HEK293 (cell line): Measurements from ENCODE around the gene TRPM2.
A peak's percentile ranks its signal among the peaks of the same experiment; 100 is the strongest.

Experiments
- CTCF ChIA-PET: fragments of 350-600 bp; formaldehyde crosslinking; extraction: SDS; loops from one replicate; lab custom pipeline; 2021; ENCODE audit warnings: antibody characterized with exemption; lab: Yijun Ruan, JAX
- POLR2A ChIA-PET: fragments of 300-600 bp; formaldehyde crosslinking; extraction: SDS; loops from one replicate; lab custom pipeline; 2020; ENCODE audit warnings: antibody characterized with exemption, inconsistent platforms; lab: Yijun Ruan, JAX
- H3K27ac ChIP-seq: fragments of 200-500 bp; sonication (Bioruptor generic); 2 replicates; pipeline ENCODE4 v1.5.1; 2014; ENCODE audit warnings: low read depth, low read length, control low read depth, inconsistent platforms; ENCODE audit errors: extremely low read depth
- H3K36me3 ChIP-seq, 2 experiments: fragments of 200-500 bp in 1 of 2; sonication (Bioruptor generic) in 1 of 2; 1 replicate in 1 of 2; 2 replicates in 1 of 2; pipeline ENCODE4 v1.5.1; 2014 to 2017; ENCODE audit warnings: inconsistent platforms in 2 of 2, low read length in 2 of 2; ENCODE audit not compliant: control insufficient read depth in 2 of 2, insufficient read depth in 1 of 2
- H3K4me1 ChIP-seq: fragments of 200-500 bp; sonication (Bioruptor generic); 2 replicates; pipeline ENCODE4 v1.5.1; 2014; ENCODE audit warnings: mild to moderate bottlenecking, low read length, inconsistent platforms; ENCODE audit not compliant: control insufficient read depth, insufficient read depth
- H3K4me3 ChIP-seq: 2 replicates; pipeline ENCODE4 v1.5.1; 2011; ENCODE audit warnings: low read depth, mild to moderate bottlenecking, control low read depth, low read length, moderate library complexity
- H3K9me3 ChIP-seq: fragments of 200-500 bp; sonication (Bioruptor generic); 2 replicates; pipeline ENCODE4 v1.5.1; 2014; ENCODE audit warnings: low read depth, low read length, inconsistent platforms; ENCODE audit not compliant: control insufficient read depth, insufficient read depth
- EGR2 ChIP-seq: fragments of 450-650 bp; formaldehyde crosslinking; IDR thresholded peaks from 2 replicates; pipeline ENCODE4 v1.5.1; 2016; ENCODE audit warnings: low read depth, missing biosample characterization, missing genetic modification characterization
- IKZF3 ChIP-seq: fragments of 450-650 bp; IDR thresholded peaks from 2 replicates; pipeline ENCODE4 v1.5.0; 2018; ENCODE audit warnings: missing biosample characterization, mild to moderate bottlenecking, missing genetic modification characterization, moderate library complexity
- KLF1 ChIP-seq: fragments of 450-650 bp; formaldehyde crosslinking; IDR thresholded peaks from 2 replicates; pipeline ENCODE4 v1.5.1; 2016; ENCODE audit warnings: missing biosample characterization, missing genetic modification characterization
- KLF10 ChIP-seq: fragments of 450-650 bp; IDR thresholded peaks from 2 replicates; pipeline ENCODE4 v1.5.1; 2018; ENCODE audit warnings: missing biosample characterization, mild to moderate bottlenecking, missing genetic modification characterization
- KLF16 ChIP-seq: fragments of 450-650 bp; formaldehyde crosslinking; IDR thresholded peaks from 2 replicates; pipeline ENCODE4 v1.5.1; 2017; ENCODE audit warnings: missing biosample characterization, missing genetic modification characterization
- KLF8 ChIP-seq: fragments of 450-650 bp; formaldehyde crosslinking; IDR thresholded peaks from 2 replicates; pipeline ENCODE4 v1.5.1; 2016; ENCODE audit warnings: missing biosample characterization, missing genetic modification characterization
- KLF9 ChIP-seq: fragments of 450-650 bp; formaldehyde crosslinking; IDR thresholded peaks from 2 replicates; pipeline ENCODE4 v1.5.1; 2016; ENCODE audit warnings: missing biosample characterization, missing genetic modification characterization, low read depth
- PATZ1 ChIP-seq: fragments of 450-650 bp; formaldehyde crosslinking; IDR thresholded peaks from 2 replicates; pipeline ENCODE4 v1.5.1; 2016; ENCODE audit warnings: missing biosample characterization, missing genetic modification characterization
- SP2 ChIP-seq: fragments of 450-650 bp; formaldehyde crosslinking; IDR thresholded peaks from 2 replicates; pipeline ENCODE4 v1.5.1; 2016; ENCODE audit warnings: missing biosample characterization, missing genetic modification characterization
- SP3 ChIP-seq: fragments of 450-650 bp; formaldehyde crosslinking; IDR thresholded peaks from 2 replicates; pipeline ENCODE4 v1.5.1; 2016; ENCODE audit warnings: missing biosample characterization, missing genetic modification characterization
- ZBTB7A ChIP-seq: fragments of 450-650 bp; formaldehyde crosslinking; IDR thresholded peaks from 2 replicates; pipeline ENCODE4 v1.5.1; 2016; ENCODE audit warnings: low read depth, missing biosample characterization, missing genetic modification characterization
- ZBTB8A ChIP-seq: fragments of 450-650 bp; formaldehyde crosslinking; IDR thresholded peaks from 2 replicates; pipeline ENCODE4 v1.5.1; 2016; ENCODE audit warnings: missing biosample characterization, missing genetic modification characterization
- ZFHX2 ChIP-seq: fragments of 450-650 bp; formaldehyde crosslinking; conservative IDR thresholded peaks from 2 replicates; pipeline ENCODE4 v1.5.1; 2016; ENCODE audit warnings: missing biosample characterization, missing genetic modification characterization
- ZIC2 ChIP-seq: fragments of 450-650 bp; formaldehyde crosslinking; IDR thresholded peaks from 2 replicates; pipeline ENCODE4 v1.5.1; 2016; ENCODE audit warnings: missing biosample characterization, missing genetic modification characterization
- ZNF184 ChIP-seq: fragments of 450-650 bp; IDR thresholded peaks from 2 replicates; pipeline ENCODE4 v1.5.1; 2018; ENCODE audit warnings: missing biosample characterization, mild to moderate bottlenecking, missing genetic modification characterization
- ZNF23 ChIP-seq: fragments of 450-650 bp; formaldehyde crosslinking; IDR thresholded peaks from 2 replicates; pipeline ENCODE4 v1.5.1; 2016; ENCODE audit warnings: missing biosample characterization, missing genetic modification characterization, borderline replicate concordance
- ZNF239 ChIP-seq: fragments of 450-650 bp; formaldehyde crosslinking; IDR thresholded peaks from 2 replicates; pipeline ENCODE4 v1.5.1; 2016; ENCODE audit warnings: missing biosample characterization, missing genetic modification characterization
- ZNF302 ChIP-seq: fragments of 450-650 bp; formaldehyde crosslinking; IDR thresholded peaks from 2 replicates; pipeline ENCODE4 v1.5.1; 2016; ENCODE audit warnings: missing biosample characterization, missing genetic modification characterization, low read depth
- ZNF501 ChIP-seq: fragments of 450-650 bp; formaldehyde crosslinking; IDR thresholded peaks from 2 replicates; pipeline ENCODE4 v1.5.1; 2016; ENCODE audit warnings: missing biosample characterization, missing genetic modification characterization
- ZXDB ChIP-seq: fragments of 450-650 bp; formaldehyde crosslinking; IDR thresholded peaks from 2 replicates; pipeline ENCODE4 v1.5.1; 2016; ENCODE audit warnings: missing biosample characterization, missing genetic modification characterization
- TF ChIP-seq, protein P1 (sequence below): fragments of 450-650 bp; formaldehyde crosslinking; IDR thresholded peaks from 2 replicates; pipeline ENCODE4 v1.5.1; 2016; ENCODE audit warnings: missing biosample characterization, missing genetic modification characterization
- TF ChIP-seq, protein P2 (sequence below): fragments of 450-650 bp; formaldehyde crosslinking; IDR thresholded peaks from 2 replicates; pipeline ENCODE4 v1.5.1; 2016; ENCODE audit warnings: missing biosample characterization, missing genetic modification characterization
- TF ChIP-seq, protein P3 (sequence below): fragments of 450-650 bp; formaldehyde crosslinking; IDR thresholded peaks from 2 replicates; pipeline ENCODE4 v1.5.1; 2016; ENCODE audit warnings: missing biosample characterization, missing genetic modification characterization

TRPM2 gene

DNA sequence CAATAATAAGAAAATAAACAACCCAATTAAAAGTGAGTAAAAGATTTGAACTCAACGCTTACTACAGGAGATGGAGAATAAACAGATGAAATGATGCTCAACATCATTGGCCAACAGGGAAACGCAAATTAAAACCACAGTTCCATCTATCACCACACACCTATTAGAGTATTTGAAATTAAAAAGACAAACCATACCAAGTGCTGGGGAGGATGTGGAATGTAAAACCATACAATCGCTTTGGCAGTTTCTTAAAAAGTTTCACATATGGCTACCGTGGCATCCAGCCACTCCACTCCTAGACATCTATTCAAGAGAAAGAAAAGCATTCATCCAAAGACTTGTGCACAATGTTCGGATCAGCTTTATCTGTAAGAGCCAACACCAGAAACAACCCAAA lies 100.6 kb downstream of the TRPM2 start:
- no peak overlapping the region for H3K27ac ChIP-seq
- no peaks in the 10 kb centered on the region for H3K4me1 ChIP-seq
- POLR2A ChIA-PET = no interaction called here
- CTCF ChIA-PET = interaction anchor here (1.0 kb wide), 1 partner anchor 116 kb away, joined by 3 read pairs; no protein-coding TSS in a partner anchor
- peaks cover 0 to 5% of the 10 kb centered on the region in 2 experiments; a peak in 1 of 3 replicates for H3K36me3 ChIP-seq
- H3K4me3 ChIP-seq = no peak overlapping the region
- TF ChIP-seq ZNF302 (tag by site-specific recombination) (no peak), ZNF184 (tag by site-specific recombination) (peak; percentile 99)
- no peaks in the 10 kb centered on the region for H3K9me3 ChIP-seq

- TF ChIP-seq SP3 (tag by site-specific recombination) (peak; percentile 97), ZIC2 (no peak), ZBTB8A (tag by site-specific recombination) (no peak), ZNF501 (tag by site-specific recombination) (no peak), IKZF3 (tag by site-specific recombination) (no peak), ZFHX2 (tag by site-specific recombination) (peak; percentile 96), EGR2 (peak; percentile 95), KLF1 (tag by site-specific recombination) (peak; percentile 84), KLF16 (0 out of 2 replicates have a peak, but pooled peaks have one; percentile 23), KLF8 (tag by site-specific recombination) (peak; percentile 96), ZXDB (tag by site-specific recombination) (peak; percentile 99), PATZ1 (tag by site-specific recombination) (peak; percentile 87), KLF9 (tag by site-specific recombination) (peak; percentile 93), ZNF239 (tag by site-specific recombination) (no peak), SP2 (tag by site-specific recombination) (peak; percentile 77), ZNF23 (tag by site-specific recombination) (no peak), KLF10 (tag by site-specific recombination) (peak; percentile 83), ZBTB7A (tag by site-specific recombination) (peak; percentile 37; the same call in 1 of the 2 replicates)
- TF ChIP-seq, protein P1, sequence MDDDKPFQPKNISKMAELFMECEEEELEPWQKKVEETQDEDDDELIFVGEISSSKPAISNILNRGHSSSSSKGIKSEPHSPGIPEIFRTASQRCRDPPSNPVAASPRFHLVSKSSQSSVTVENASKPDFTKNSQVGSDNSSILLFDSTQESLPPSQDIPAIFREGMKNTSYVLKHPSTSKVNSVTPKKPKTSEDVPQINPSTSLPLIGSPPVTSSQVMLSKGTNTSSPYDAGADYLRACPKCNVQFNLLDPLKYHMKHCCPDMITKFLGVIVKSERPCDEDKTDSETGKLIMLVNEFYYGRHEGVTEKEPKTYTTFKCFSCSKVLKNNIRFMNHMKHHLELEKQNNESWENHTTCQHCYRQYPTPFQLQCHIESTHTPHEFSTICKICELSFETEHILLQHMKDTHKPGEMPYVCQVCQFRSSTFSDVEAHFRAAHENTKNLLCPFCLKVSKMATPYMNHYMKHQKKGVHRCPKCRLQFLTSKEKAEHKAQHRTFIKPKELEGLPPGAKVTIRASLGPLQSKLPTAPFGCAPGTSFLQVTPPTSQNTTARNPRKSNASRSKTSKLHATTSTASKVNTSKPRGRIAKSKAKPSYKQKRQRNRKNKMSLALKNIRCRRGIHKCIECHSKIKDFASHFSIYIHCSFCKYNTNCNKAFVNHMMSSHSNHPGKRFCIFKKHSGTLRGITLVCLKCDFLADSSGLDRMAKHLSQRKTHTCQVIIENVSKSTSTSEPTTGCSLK = no peak
- TF ChIP-seq, protein P2, sequence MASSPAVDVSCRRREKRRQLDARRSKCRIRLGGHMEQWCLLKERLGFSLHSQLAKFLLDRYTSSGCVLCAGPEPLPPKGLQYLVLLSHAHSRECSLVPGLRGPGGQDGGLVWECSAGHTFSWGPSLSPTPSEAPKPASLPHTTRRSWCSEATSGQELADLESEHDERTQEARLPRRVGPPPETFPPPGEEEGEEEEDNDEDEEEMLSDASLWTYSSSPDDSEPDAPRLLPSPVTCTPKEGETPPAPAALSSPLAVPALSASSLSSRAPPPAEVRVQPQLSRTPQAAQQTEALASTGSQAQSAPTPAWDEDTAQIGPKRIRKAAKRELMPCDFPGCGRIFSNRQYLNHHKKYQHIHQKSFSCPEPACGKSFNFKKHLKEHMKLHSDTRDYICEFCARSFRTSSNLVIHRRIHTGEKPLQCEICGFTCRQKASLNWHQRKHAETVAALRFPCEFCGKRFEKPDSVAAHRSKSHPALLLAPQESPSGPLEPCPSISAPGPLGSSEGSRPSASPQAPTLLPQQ (tag by site-specific recombination) = 0 out of 2 replicates have a peak, but pooled peaks have one; percentile 20
- TF ChIP-seq, protein P3, sequence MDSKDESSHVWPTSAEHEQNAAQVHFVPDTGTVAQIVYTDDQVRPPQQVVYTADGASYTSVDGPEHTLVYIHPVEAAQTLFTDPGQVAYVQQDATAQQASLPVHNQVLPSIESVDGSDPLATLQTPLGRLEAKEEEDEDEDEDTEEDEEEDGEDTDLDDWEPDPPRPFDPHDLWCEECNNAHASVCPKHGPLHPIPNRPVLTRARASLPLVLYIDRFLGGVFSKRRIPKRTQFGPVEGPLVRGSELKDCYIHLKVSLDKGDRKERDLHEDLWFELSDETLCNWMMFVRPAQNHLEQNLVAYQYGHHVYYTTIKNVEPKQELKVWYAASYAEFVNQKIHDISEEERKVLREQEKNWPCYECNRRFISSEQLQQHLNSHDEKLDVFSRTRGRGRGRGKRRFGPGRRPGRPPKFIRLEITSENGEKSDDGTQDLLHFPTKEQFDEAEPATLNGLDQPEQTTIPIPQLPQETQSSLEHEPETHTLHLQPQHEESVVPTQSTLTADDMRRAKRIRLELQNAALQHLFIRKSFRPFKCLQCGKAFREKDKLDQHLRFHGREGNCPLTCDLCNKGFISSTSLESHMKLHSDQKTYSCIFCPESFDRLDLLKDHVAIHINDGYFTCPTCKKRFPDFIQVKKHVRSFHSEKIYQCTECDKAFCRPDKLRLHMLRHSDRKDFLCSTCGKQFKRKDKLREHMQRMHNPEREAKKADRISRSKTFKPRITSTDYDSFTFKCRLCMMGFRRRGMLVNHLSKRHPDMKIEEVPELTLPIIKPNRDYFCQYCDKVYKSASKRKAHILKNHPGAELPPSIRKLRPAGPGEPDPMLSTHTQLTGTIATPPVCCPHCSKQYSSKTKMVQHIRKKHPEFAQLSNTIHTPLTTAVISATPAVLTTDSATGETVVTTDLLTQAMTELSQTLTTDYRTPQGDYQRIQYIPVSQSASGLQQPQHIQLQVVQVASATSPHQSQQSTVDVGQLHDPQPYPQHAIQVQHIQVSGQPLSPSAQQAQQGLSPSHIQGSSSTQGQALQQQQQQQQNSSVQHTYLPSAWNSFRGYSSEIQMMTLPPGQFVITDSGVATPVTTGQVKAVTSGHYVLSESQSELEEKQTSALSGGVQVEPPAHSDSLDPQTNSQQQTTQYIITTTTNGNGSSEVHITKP (tag by site-specific recombination) = peak; percentile 40
- Histone ChIP-seq H3K4me1 (no peaks in the 10 kb centered on the region), H3K9me3 (no peaks in the 10 kb centered on the region), H3K36me3 (peaks cover 0 to 5% of the 10 kb centered on the region in 2 experiments; a peak in 1 of 3 replicates), H3K4me3 (peak within 1 kb of the TSS; percentile 50), H3K27ac (no peak within 1 kb of the TSS)
- ChIA-PET POLR2A (interaction anchor here (0.7 to 1.4 kb wide), 3 partner anchors 9 to 116 kb away, joined by 3 to 11 read pairs (median 4); partner anchors contain the start of gene CFAP410), CTCF (interaction anchor here (1.0 kb wide), 1 partner anchor 116 kb away, joined by 3 read pairs; no protein-coding TSS in a partner anchor)
Measured at GRCh38 chr21:44454747-44455523, 101.5 kb downstream of the TRPM2 start, which contains the start of gene LRRC3. TSS of gene LRRC3 (plus strand) at chr21:44455510. CDS start at chr21:44456645, 1,135 bp downstream.
